ENCODE measurements around the gene CIB4.

DNA sequence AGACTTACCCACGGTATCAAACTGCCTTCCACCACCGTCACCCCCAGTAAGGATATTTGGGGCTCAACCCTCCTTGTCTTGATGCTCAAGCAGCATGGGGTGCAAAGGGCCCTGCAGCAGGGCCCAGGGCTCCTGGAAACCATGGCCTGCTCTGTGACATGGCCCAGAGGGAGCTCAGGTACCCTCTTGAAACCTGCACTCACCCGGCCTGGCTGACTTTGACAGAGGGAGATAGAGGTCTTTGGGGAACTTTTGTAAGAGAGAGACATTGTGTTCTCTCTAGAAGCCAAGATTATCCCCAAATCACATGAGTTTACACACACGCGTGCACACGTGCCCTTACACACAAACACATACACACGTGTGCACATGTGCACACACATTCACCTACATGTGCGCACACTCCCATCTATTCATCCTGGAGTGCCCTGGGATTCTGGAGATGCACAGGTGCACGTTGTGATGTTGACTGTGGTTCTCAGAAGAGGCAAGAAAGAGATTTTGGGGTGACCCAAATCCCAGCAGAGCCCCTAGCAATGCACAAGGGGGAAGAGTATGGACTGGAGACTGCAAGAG, 31.7 kb upstream of the CIB4 start:
- TF ChIP-seq POLR2AphosphoS5 (IDR thresholded peaks at IDR 0.05) (no peak), EP300 (IDR thresholded peaks at IDR 0.05; ENCODE audit: low read depth) (no peak)
- TF ChIP-seq, protein P1, sequence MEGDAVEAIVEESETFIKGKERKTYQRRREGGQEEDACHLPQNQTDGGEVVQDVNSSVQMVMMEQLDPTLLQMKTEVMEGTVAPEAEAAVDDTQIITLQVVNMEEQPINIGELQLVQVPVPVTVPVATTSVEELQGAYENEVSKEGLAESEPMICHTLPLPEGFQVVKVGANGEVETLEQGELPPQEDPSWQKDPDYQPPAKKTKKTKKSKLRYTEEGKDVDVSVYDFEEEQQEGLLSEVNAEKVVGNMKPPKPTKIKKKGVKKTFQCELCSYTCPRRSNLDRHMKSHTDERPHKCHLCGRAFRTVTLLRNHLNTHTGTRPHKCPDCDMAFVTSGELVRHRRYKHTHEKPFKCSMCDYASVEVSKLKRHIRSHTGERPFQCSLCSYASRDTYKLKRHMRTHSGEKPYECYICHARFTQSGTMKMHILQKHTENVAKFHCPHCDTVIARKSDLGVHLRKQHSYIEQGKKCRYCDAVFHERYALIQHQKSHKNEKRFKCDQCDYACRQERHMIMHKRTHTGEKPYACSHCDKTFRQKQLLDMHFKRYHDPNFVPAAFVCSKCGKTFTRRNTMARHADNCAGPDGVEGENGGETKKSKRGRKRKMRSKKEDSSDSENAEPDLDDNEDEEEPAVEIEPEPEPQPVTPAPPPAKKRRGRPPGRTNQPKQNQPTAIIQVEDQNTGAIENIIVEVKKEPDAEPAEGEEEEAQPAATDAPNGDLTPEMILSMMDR (IDR thresholded peaks at IDR 0.05): no peak

Measured in transverse colon (tissue), 4 donors.